Activated naive CD8-positive, alpha-beta T cell (primary cell): ENCODE measurements around the gene PACRG.

ENCODE experiments used
- H3K27ac Mint-ChIP-seq: one replicate; pipeline ENCODE4 v1.8.0; 2021; ENCODE audit warnings: mixed read lengths
- H3K27me3 Mint-ChIP-seq: one replicate; pipeline ENCODE4 v1.8.0; 2021; ENCODE audit warnings: mixed read lengths
- H3K36me3 Mint-ChIP-seq: one replicate; pipeline ENCODE4 v1.8.0; 2021; ENCODE audit warnings: mixed read lengths
- H3K4me1 Mint-ChIP-seq: one replicate; pipeline ENCODE4 v1.8.0; 2021; ENCODE audit warnings: low read depth, mixed read lengths
- H3K4me3 Mint-ChIP-seq: one replicate; pipeline ENCODE4 v1.8.0; 2021; ENCODE audit warnings: mild to moderate bottlenecking, mixed read lengths
- H3K9me3 Mint-ChIP-seq: one replicate; pipeline ENCODE4 v1.8.0; 2021; ENCODE audit warnings: low read depth, mixed read lengths

The PACRG gene

DNA sequence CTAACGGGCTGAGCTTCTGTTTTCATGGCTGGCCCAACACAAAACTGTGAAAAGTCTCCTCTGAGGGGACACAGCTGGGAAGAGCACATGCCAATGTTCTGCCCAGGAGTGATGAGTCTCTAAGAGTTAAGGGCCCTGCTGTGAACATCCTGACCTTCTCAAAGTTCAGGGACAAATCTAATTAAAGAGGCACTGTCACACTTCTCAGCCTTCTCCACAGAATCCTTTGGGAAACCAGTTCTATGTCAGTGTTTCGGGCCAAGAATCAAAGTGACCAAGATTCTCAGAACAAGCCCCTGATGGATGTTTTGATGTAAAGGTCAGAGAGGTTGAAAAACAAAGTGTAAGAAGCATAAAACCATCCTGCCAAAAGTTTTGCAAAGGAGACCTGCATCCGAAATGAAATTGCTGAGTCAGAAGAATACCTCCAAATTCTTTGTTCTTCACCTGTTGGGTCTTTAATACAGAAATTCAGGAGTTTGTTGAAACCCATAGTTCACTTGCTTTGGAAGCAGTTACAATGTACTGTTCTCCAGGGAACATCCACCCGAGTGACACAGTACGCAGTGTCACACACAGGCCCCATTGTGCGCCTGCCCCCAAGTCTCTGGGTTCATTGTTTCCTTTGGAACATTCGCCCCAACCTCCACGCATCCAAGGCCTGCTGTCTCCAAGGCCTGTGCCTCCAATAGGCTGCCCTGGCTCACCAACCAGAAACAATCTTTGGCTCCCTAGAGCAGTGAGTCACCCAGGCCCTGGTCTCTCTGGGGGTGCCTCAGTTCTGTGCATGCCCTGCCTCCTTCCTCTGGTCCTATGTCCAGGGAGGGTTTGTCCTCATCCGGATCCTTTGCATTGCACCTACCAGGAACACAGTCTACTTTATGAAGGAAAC, 621.3 kb downstream of the PACRG start:
- Mint-ChIP-seq H3K27me3 (no peaks in the 10 kb centered on the region), H3K4me1 (no peaks in the 10 kb centered on the region), H3K27ac (no peak overlapping the region), H3K9me3 (no peaks in the 10 kb centered on the region), H3K4me3 (no peak overlapping the region), H3K36me3 (no peaks in the 10 kb centered on the region)

GRCh38 chr6:163349696-163350095, 621.9 kb downstream of the PACRG start:
- H3K9me3 Mint-ChIP-seq = no peaks in the 10 kb centered on the region
- no peaks in the 10 kb centered on the region for H3K27me3 Mint-ChIP-seq
- no peaks in the 10 kb centered on the region for H3K36me3 Mint-ChIP-seq
- no peak overlapping the region for H3K27ac Mint-ChIP-seq
- no peaks in the 10 kb centered on the region for H3K4me1 Mint-ChIP-seq
- no peak overlapping the region for H3K4me3 Mint-ChIP-seq

- H3K9me3 Mint-ChIP-seq = no peaks in the 10 kb centered on the region
- H3K4me3 Mint-ChIP-seq = no peak overlapping the region
- no peaks in the 10 kb centered on the region for H3K27me3 Mint-ChIP-seq
- no peaks in the 10 kb centered on the region for H3K4me1 Mint-ChIP-seq
- H3K36me3 Mint-ChIP-seq = no peaks in the 10 kb centered on the region
- no peak overlapping the region for H3K27ac Mint-ChIP-seq
Observed at GRCh38 chr6:163351013-163351412, 623.2 kb downstream of the PACRG start.

DNA sequence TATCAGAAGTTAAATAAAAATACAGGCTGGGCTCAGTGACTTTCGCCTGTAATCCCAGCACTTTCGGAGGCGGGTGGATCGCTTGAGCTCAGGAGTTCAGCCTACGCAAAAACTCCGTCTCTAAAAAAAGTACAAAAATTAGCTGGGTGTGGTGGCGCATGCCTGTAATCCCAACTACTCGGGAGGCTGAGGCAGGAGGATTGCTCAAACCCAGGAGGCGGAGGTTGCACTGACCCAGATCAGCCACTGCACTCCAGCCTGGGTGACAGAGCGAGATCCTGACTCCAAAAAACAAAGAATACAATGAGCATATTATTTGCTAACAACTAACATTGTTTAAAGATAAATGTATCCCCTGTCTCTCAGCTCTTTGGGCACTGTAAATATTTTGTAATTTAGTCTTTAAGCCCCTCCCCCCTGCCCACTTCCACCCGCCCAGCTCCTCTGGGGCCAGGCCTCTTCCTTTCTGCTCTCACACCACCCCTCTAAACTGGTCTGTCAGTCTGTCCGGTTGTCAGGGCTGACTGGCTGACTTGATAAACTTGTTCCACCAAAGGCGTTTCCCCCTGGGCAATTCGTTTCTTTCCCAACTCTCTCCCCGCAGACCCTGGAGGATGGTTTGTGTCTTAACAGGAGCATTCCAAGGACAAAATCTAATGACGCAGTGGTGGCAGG, 624.4 kb downstream of the PACRG start:
- H3K27ac Mint-ChIP-seq = no peak overlapping the region
- H3K4me3 Mint-ChIP-seq = no peak overlapping the region
- no peaks in the 10 kb centered on the region for H3K36me3 Mint-ChIP-seq
- no peaks in the 10 kb centered on the region for H3K9me3 Mint-ChIP-seq
- H3K4me1 Mint-ChIP-seq = no peaks in the 10 kb centered on the region
- no peaks in the 10 kb centered on the region for H3K27me3 Mint-ChIP-seq

DNA sequence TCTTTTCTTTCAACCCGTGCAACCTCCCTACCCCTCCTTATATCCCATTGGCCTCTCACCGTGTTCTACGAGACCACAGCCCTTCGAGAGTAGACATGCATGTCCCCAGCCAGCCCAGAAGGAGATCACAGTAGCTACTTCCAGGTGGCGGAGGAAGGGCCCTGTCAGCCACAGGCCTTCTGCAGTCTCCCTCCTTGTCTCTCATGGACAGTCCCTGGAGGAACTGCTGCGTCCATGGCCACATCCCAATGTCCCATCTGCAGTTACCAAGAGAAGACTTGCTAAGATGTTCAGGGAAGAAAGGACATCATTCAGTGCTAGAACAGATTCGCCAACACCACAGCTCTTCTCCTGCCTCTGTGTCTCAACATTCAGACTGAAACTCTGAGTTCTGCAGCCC, 625.2 kb downstream of the PACRG start:
- Mint-ChIP-seq H3K9me3 (no peaks in the 10 kb centered on the region), H3K27me3 (no peaks in the 10 kb centered on the region), H3K4me1 (no peaks in the 10 kb centered on the region)

GRCh38 chr6:163354085-163354484, 626.3 kb downstream of the PACRG start:
- Mint-ChIP-seq H3K4me1 (no peaks in the 10 kb centered on the region), H3K9me3 (no peaks in the 10 kb centered on the region), H3K27ac (no peak overlapping the region), H3K4me3 (no peak overlapping the region), H3K36me3 (no peaks in the 10 kb centered on the region), H3K27me3 (no peaks in the 10 kb centered on the region)

More for the DNA sequence above, 625.2 kb downstream of the PACRG start:
- no peak overlapping the region for H3K27ac Mint-ChIP-seq
- H3K4me3 Mint-ChIP-seq = no peak overlapping the region
- no peaks in the 10 kb centered on the region for H3K36me3 Mint-ChIP-seq

- Mint-ChIP-seq H3K4me3 (no peak overlapping the region), H3K27me3 (no peaks in the 10 kb centered on the region), H3K27ac (no peak overlapping the region), H3K4me1 (no peaks in the 10 kb centered on the region), H3K36me3 (no peaks in the 10 kb centered on the region), H3K9me3 (no peaks in the 10 kb centered on the region)
Observed at GRCh38 chr6:163354761-163355425, 627.1 kb downstream of the PACRG start.

GRCh38 chr6:163355426-163355991, 627.7 kb downstream of the PACRG start:
- H3K4me1 Mint-ChIP-seq = no peaks in the 10 kb centered on the region
- H3K27ac Mint-ChIP-seq = no peak overlapping the region
- H3K36me3 Mint-ChIP-seq = no peaks in the 10 kb centered on the region
- peaks cover 2% of the 10 kb centered on the region for H3K27me3 Mint-ChIP-seq
- H3K9me3 Mint-ChIP-seq = no peaks in the 10 kb centered on the region
- no peak overlapping the region for H3K4me3 Mint-ChIP-seq

GRCh38 chr6:163356324-163356723, 628.5 kb downstream of the PACRG start:
- Mint-ChIP-seq H3K4me1 (no peaks in the 10 kb centered on the region), H3K9me3 (no peaks in the 10 kb centered on the region), H3K36me3 (no peaks in the 10 kb centered on the region), H3K27ac (no peak overlapping the region), H3K27me3 (peaks cover 3% of the 10 kb centered on the region), H3K4me3 (no peak overlapping the region)

GRCh38 chr6:163356743-163357142, 629.0 kb downstream of the PACRG start:
- Mint-ChIP-seq H3K9me3 (no peaks in the 10 kb centered on the region), H3K36me3 (no peaks in the 10 kb centered on the region), H3K27me3 (peaks cover 5% of the 10 kb centered on the region), H3K27ac (no peak overlapping the region), H3K4me1 (no peaks in the 10 kb centered on the region), H3K4me3 (no peak overlapping the region)

- Mint-ChIP-seq H3K4me3 (no peak overlapping the region), H3K9me3 (no peaks in the 10 kb centered on the region), H3K4me1 (peaks cover under 1% of the 10 kb centered on the region), H3K27me3 (peaks cover 9% of the 10 kb centered on the region), H3K36me3 (no peaks in the 10 kb centered on the region), H3K27ac (no peak overlapping the region)
Observed at GRCh38 chr6:163364641-163365040, 636.9 kb downstream of the PACRG start.
